ENCODE results near the gene SLC30A1.

- TF ChIP-seq CTCF (IDR thresholded peaks at IDR 0.05) (no peak), POLR2A (IDR thresholded peaks at IDR 0.05) (no peak)
Observed at GRCh38 chr1:211591980-211592493, 13.1 kb upstream of the SLC30A1 start.

Data from lower leg skin (tissue), 3 donors.